ENCODE measurements around the gene C1QL4. TPM values are rescaled to one million over a fixed set of nuclear protein-coding genes. Genes with fewer than 3 reads are reported as not detected.

Gene C1QL4
- total and polyA plus RNA-seq, 2 donors: not detected

GRCh38 chr12:49344486-49345050, 7.6 kb upstream of the C1QL4 start:
- Histone ChIP-seq H3K4me3 (ENCODE audit: low read depth, low read length) (no peak overlapping the region), H3K4me1 (ENCODE audit: insufficient read depth) (peaks cover 6% of the 10 kb centered on the region), H3K36me3 (ENCODE audit: insufficient read depth) (no peaks in the 10 kb centered on the region), H3K27ac (ENCODE audit: low read depth) (no peak overlapping the region)
- DNase-seq (ENCODE audit: extremely low spot score): no peak
- 18% methylated on average over 15 of the region's 15 CpGs for WGBS

GRCh38 chr12:49342914-49343731, 6.1 kb upstream of the C1QL4 start:
- Histone ChIP-seq H3K27ac (ENCODE audit: low read depth) (no peak overlapping the region), H3K4me1 (ENCODE audit: insufficient read depth) (peaks cover 6% of the 10 kb centered on the region), H3K4me3 (ENCODE audit: low read depth, low read length) (peak overlapping the region; percentile 38), H3K36me3 (ENCODE audit: insufficient read depth) (no peaks in the 10 kb centered on the region)
- 7% methylated on average over 33 of the region's 33 CpGs for WGBS
- DNase-seq (ENCODE audit: extremely low spot score): no peak

- under 1% methylated on average over 58 of the region's 58 CpGs for WGBS
- DNase-seq (ENCODE audit: extremely low spot score): no peak
- H3K27ac ChIP-seq (ENCODE audit: low read depth): no peak overlapping the region
Observed at GRCh38 chr12:49342066-49342913, 5.3 kb upstream of the C1QL4 start.

GRCh38 chr12:49341777-49342065, 4.7 kb upstream of the C1QL4 start:
- H3K4me1 ChIP-seq (ENCODE audit: insufficient read depth): peaks cover 6% of the 10 kb centered on the region
- WGBS: 16% methylated on average over 21 of the region's 21 CpGs

More at GRCh38 chr12:49342066-49342913, 5.3 kb upstream of the C1QL4 start:
- Histone ChIP-seq H3K4me3 (ENCODE audit: low read depth, low read length) (peak overlapping the region; percentile 38), H3K36me3 (ENCODE audit: insufficient read depth) (no peaks in the 10 kb centered on the region), H3K4me1 (ENCODE audit: insufficient read depth) (peaks cover 6% of the 10 kb centered on the region)

GRCh38 chr12:49340971-49341776, 4.2 kb upstream of the C1QL4 start:
- Histone ChIP-seq H3K4me3 (ENCODE audit: low read depth, low read length) (no peak overlapping the region), H3K27ac (ENCODE audit: low read depth) (no peak overlapping the region), H3K4me1 (ENCODE audit: insufficient read depth) (peaks cover 6% of the 10 kb centered on the region), H3K36me3 (ENCODE audit: insufficient read depth) (no peaks in the 10 kb centered on the region)
- DNase-seq (ENCODE audit: extremely low spot score): no peak
- WGBS: 46% methylated on average over 14 of the region's 14 CpGs

More at GRCh38 chr12:49341777-49342065, 4.7 kb upstream of the C1QL4 start:
- Histone ChIP-seq H3K36me3 (ENCODE audit: insufficient read depth) (no peaks in the 10 kb centered on the region), H3K27ac (ENCODE audit: low read depth) (no peak overlapping the region), H3K4me3 (ENCODE audit: low read depth, low read length) (no peak overlapping the region)
- no peak for DNase-seq (ENCODE audit: extremely low spot score)

- peaks cover 2% of the 10 kb centered on the region for H3K4me1 ChIP-seq (ENCODE audit: insufficient read depth)
- no peaks in the 10 kb centered on the region for H3K36me3 ChIP-seq (ENCODE audit: insufficient read depth)
- no peak for DNase-seq (ENCODE audit: extremely low spot score)
- H3K4me3 ChIP-seq (ENCODE audit: low read depth, low read length): no peak overlapping the region
- WGBS: 67% methylated on average over 6 of the region's 6 CpGs
- no peak overlapping the region for H3K27ac ChIP-seq (ENCODE audit: low read depth)
Observed at GRCh38 chr12:49340095-49340870, 3.3 kb upstream of the C1QL4 start.

- WGBS: 58% methylated on average over 5 of the region's 5 CpGs
- no peak for DNase-seq (ENCODE audit: extremely low spot score)
- H3K4me1 ChIP-seq (ENCODE audit: insufficient read depth): no peaks in the 10 kb centered on the region
Observed at GRCh38 chr12:49339464-49339861, 2.5 kb upstream of the C1QL4 start.

GRCh38 chr12:49338830-49339463, 2.0 kb upstream of the C1QL4 start:
- Histone ChIP-seq H3K4me1 (ENCODE audit: insufficient read depth) (no peaks in the 10 kb centered on the region), H3K4me3 (ENCODE audit: low read depth, low read length) (no peak overlapping the region), H3K27ac (ENCODE audit: low read depth) (no peak overlapping the region), H3K36me3 (ENCODE audit: insufficient read depth) (no peaks in the 10 kb centered on the region)
- WGBS: 67% methylated on average over 6 of the region's 6 CpGs
- DNase-seq (ENCODE audit: extremely low spot score): no peak

More at GRCh38 chr12:49339464-49339861, 2.5 kb upstream of the C1QL4 start:
- Histone ChIP-seq H3K27ac (ENCODE audit: low read depth) (no peak overlapping the region), H3K4me3 (ENCODE audit: low read depth, low read length) (no peak overlapping the region), H3K36me3 (ENCODE audit: insufficient read depth) (no peaks in the 10 kb centered on the region)

GRCh38 chr12:49335955-49336644, 888 bp downstream of the C1QL4 start:
- Histone ChIP-seq H3K27ac (ENCODE audit: low read depth) (no peak overlapping the region), H3K36me3 (ENCODE audit: insufficient read depth) (no peaks in the 10 kb centered on the region), H3K4me1 (ENCODE audit: insufficient read depth) (no peaks in the 10 kb centered on the region), H3K4me3 (ENCODE audit: low read depth, low read length) (no peak overlapping the region)
- no peak for DNase-seq (ENCODE audit: extremely low spot score)
- 8% methylated on average over 72 of the region's 72 CpGs for WGBS

- Histone ChIP-seq H3K36me3 (ENCODE audit: insufficient read depth) (no peaks in the 10 kb centered on the region), H3K4me3 (ENCODE audit: low read depth, low read length) (no peak overlapping the region), H3K27ac (ENCODE audit: low read depth) (no peak overlapping the region), H3K4me1 (ENCODE audit: insufficient read depth) (no peaks in the 10 kb centered on the region)
- DNase-seq (ENCODE audit: extremely low spot score): no peak
- 60% methylated on average over 16 of the region's 16 CpGs for WGBS
Observed at GRCh38 chr12:49335118-49335954, 1.7 kb downstream of the C1QL4 start.

- H3K36me3 ChIP-seq (ENCODE audit: insufficient read depth): no peaks in the 10 kb centered on the region
- 53% methylated on average over 12 of the region's 12 CpGs for WGBS
- H3K4me1 ChIP-seq (ENCODE audit: insufficient read depth): no peaks in the 10 kb centered on the region
- no peak overlapping the region for H3K27ac ChIP-seq (ENCODE audit: low read depth)
- DNase-seq (ENCODE audit: extremely low spot score): no peak
- no peak overlapping the region for H3K4me3 ChIP-seq (ENCODE audit: low read depth, low read length)
Observed at GRCh38 chr12:49334681-49335080, 2.3 kb downstream of the C1QL4 start.
